ENCODE measurements around the gene RGS3.

DNA sequence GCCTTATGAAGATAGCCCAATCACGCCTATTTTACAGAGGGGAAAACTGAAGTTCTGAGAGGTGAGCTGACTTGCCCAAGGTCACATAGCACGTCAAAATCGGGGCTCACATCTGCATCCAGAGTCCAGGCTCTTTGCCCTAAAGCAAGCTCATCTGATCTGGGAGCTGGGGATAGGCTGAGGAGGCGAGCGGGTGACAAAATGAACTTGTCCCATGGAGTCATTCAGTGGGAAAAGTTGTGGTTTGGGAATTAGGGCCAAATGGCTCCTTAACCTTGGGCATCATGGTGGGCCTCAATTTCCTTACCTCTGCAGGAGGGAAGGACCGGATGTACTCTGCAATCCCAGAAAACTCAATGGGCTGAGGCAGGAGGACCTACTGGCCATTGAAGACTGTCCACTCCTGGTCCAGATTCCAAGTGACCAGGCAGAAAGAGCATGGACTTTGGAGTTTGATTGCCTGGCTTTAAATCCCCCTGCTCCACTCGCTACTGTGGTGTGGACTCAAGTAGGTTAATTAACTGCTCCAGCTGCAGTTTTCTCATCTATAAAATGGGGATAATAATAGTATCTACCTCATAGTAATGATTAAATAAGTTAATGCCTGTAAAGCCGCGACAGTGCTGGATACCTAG lies 160.4 kb downstream of the RGS3 start:
- TF ChIP-seq, protein P1, sequence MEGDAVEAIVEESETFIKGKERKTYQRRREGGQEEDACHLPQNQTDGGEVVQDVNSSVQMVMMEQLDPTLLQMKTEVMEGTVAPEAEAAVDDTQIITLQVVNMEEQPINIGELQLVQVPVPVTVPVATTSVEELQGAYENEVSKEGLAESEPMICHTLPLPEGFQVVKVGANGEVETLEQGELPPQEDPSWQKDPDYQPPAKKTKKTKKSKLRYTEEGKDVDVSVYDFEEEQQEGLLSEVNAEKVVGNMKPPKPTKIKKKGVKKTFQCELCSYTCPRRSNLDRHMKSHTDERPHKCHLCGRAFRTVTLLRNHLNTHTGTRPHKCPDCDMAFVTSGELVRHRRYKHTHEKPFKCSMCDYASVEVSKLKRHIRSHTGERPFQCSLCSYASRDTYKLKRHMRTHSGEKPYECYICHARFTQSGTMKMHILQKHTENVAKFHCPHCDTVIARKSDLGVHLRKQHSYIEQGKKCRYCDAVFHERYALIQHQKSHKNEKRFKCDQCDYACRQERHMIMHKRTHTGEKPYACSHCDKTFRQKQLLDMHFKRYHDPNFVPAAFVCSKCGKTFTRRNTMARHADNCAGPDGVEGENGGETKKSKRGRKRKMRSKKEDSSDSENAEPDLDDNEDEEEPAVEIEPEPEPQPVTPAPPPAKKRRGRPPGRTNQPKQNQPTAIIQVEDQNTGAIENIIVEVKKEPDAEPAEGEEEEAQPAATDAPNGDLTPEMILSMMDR (IDR thresholded peaks at IDR 0.05) = no peak
- TF ChIP-seq POLR2AphosphoS5 (IDR thresholded peaks at IDR 0.05) = no peak
- TF ChIP-seq EP300 (IDR thresholded peaks at IDR 0.05) = no peak
